GM18508 (cell line): Measurements from ENCODE around the gene CRACDL.
"Not testable (repeated sequence)": the region's sequence is repeated elsewhere in the genome, so short reads cannot be mapped to it uniquely, and the experiment has no call there.

Experiments
- ATAC-seq: cut with Tn5 transposase; IDR thresholded peaks from one replicate; pipeline ENCODE4 v1.9.1; 2021; ENCODE audit warnings: moderate number of reproducible peaks; ENCODE audit not compliant: insufficient read depth, unreplicated experiment

The CRACDL gene

DNA sequence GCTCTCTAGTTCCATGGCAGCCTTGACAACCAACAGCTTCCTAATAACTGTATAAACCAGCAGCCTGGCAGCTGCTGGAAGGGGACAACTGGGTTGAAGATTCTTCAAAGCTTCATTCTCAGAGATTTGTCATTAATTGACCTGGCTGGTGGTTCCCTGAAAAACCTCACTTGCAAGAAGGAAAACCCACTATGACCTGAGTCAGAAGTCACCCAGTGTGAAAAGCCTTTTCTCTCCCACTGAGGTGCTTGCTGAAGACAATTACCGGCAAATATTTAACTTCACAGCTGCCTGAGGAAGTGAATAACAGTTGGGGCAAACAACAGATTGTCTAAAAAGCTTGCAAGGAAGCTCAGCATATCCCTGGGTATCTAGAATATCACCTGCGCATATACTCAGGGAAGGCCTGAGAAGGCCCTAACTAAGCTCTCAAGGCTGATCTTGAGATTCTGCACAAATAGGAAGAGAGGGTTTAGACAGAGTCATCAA, 49.9 kb downstream of the CRACDL start:
- ATAC-seq, result no peak

DNA sequence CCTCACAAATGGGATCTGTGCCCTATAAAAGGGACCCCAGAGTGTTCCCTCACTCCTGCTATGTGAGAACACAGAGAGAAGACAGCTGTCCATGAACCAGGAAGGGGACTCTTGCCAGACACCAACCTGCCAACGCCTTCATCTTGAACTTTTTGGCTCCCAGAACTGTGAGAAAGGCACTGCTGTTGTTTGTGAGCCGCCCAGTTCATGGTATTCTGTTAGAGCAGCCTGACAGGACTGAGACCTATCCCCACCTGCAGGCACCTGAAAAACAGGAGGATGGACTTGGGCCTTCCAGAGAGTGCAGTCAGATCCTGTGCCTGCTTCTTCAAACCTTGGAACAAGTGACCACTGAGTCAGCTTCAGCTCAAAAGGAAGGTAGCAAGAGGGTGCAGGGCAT, 51.4 kb downstream of the CRACDL start:
- ATAC-seq, result no peak

DNA sequence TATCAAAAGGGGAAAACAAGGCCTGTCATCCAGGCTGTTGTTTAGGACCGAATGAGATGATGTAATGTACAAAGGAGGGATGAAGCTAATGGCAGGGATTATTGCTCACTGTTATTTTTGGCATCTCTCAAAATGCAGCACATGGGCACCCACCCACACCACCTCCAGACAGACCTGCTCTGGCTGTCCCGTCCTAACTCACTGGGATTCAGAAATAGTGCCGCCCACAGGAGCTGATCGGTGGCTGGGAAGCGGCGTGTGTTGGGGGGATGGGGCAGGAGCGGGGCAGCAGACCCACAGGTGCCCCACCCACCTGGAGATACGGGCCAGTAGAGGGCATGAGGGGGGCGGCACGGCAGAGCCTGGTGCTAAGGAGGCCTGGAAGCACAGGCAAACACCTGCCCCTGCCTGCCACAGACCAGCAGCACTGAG, 52.2 kb downstream of the CRACDL start:
- ATAC-seq, result no peak

DNA sequence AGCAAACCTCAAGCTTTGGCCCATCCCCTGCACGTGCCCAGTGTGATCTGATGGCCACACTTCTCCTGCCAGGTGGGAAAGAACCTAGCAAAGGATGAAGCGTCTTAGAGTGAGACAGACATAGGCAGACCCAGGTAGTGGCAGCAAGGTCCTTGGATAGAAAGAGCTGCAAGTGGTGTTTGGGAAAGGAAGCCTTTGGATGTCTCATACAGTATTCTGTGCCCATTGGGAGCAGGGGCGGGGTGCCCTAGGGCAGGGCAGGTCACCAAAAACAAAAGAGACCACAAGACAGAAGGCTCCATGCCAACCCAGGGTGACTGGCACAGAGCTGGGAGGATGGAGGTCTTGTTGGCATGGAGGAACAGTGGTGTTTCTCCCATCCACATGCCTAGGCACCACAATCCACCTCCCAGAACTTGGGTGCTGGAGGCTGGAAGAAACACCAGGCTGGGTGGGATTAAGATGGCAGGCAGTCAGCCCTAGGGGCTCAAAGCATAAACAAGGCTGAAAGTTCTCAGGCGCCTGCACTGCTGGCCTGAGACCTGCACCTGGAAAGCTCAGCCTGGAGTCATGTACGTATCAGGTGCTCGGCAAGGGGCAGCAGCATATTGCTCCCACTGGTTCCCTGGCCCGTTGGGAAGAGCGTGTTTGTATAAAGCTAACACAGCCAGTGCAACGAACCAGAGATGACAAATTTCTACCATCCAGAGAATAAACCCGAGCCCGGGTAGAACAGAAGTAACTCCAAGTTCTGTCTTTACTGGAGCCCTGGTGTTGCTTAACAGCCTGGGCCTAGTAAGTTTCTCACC, 52.9 kb downstream of the CRACDL start:
- ATAC-seq, result no peak

DNA sequence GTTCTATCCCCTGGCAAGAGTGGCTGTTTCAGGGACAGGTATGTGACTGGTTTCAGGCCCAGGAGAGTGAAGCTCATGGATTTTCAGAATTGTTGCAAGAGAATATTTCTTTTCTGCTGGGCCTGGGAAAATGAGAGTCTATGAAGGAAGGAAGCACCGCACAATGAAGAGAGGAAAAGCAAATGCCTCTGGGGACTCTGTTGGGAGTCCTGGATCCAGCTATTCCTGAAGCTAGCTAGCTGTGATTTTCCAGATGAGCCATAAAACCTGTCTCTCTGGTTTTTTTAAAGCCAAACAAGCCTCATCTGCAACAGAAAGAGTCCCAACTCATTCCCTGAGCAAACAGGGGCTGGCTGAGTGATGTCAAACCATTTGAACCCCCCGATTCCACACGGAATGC, 53.7 kb downstream of the CRACDL start:
- ATAC-seq, result no peak

DNA sequence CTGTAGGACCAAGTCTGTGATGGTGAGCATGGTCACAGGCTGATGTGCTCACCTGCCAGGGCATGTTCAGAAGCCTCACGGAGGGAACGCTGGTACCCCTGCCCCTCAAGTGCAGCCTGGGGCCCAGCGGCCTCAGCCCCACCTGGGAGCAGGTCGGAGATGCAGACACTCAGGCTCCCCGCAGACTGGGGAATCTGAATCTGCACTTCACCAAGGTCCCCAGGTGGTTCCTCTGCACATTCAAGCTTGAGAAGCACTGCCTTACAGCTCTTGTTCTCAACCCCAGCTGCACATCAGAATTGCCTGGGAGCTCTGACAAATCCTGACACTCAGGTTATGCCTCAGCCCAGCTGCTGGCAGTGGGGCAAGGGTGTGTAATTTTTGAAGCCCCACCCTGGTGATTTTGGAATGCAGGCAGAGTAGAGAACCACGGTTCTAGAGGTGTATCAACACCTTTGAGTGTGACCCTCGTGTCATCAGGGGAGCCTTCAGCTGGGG, 54.8 kb downstream of the CRACDL start:
- no peak for ATAC-seq

DNA sequence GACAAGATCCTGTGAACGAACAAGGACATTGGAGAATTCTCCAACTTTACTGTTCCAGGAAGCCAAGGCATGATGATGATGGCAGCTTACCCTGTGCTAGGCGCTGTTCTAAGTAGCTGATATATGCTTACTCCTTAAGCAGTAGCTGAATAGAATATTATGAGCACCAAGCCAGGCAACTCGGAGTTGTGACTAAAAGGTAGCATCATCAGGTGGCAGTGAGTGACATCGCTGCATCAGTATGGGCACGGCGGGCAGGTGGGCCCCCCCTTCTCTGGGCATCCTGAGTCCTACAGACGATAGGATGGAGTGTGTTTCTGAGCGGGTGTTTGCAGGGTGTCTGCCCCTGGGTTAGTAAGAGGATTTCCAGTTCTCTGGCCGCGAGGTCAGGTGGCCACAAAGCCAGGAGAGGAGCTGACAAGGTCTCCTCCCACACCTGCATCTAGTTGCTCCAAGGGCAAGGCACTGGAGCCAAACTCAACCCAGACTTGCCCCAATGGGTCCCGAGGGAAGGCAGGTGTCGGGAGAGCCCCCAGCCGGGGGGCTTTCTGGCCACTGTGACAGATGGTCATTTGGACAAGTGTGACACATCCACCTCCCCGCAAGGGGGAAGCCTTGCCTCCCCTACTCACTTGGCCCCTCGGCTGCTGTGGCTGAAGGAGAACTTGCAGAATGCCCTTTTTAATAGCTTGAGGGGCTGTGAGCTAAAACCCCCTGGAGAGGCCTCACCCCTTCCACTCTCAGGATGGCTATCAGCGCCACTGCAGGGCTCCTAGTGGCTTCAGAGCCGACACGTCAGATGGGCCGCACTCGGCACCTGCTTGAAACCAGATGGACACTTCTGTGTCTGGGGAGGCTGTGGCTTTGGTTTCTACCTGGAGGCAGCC, 55.5 kb downstream of the CRACDL start:
- ATAC-seq, result no peak

DNA sequence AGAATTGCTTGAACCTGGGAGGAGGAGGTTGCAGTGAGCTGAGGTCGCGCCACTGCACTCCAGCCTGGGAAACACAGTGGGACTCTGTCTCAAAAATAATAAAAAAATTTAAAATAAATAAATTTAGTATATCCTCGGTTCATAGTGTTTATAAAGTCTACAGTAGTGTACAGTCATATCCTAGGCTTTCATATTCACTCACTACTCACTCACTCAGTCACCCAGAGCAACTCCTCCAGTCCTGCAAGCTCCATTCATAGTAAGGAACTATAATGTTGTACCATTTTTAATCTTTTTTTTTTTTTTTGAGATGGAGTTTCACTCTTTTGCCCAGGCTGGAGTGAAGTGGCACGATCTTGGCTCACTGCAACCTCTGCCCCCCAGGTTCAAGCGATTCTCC, 58.4 kb downstream of the CRACDL start:
- not testable (repeated sequence) for ATAC-seq

DNA sequence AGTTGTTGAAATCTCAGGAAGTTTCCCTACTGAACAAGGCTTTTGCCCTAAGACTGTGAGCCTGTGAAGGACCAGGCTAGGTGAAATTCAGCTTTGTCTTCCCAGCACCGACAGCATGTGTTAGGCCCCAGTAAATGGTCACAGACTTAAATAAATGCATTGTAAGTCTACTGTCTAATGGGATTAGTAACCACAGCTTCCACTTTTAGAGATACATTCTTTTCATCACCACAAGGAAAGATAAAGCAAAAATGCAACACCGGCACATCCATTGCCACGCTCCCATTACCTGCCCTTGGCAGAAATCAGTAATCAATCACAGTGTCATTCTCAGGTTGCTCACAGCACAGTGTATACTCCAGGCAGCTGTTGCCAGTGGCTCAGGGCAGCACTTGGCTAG, 59.3 kb downstream of the CRACDL start:
- no peak for ATAC-seq

DNA sequence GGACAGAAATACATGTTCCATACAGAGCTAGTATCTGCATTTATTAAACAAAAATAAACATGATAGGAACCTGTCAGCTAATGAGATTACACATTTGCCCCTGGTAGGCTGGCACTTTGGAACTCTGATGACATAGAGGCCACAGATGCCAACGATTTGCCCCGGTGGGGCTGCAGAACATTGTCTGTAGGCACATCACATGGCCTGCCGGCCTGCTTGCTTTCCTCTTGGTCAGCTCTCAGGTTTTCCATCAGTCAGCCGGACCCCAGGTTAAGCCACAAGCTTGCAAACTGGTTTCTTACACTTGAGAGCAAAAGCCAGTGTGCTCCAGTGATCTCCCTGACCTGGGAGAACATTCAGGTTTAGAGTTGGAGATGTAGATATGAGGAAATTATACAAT, 60.3 kb downstream of the CRACDL start:
- no peak for ATAC-seq

DNA sequence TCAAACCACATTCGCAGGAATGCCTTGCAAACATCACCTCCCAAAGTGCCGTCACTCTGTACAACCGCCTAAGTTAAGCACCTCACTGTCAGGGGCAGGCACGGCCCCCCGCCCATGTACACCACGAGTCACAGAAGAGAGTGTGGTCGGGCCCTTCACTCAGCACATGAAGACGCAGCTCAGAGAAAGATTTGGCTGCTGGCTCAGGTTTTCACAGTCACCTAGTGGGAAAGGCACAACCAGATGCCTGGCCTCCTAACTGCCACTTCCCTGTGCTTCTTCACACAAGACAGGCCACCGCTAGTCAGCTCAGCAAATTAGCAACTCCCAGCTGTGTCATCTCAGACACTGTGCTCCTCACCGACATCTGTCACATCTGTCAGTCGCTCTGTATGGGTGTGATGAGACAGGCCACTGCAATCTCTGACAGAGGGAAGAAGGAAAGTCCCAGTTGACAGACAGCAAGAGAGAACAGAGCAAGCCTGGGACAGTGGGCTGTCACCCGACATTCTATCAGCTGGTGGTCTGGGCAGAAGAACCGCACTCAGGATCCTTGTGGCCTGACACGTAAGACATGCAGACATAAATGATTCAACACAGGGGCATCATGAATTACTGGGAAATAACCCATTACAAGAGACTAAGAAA, 60.8 kb downstream of the CRACDL start:
- no peak for ATAC-seq

DNA sequence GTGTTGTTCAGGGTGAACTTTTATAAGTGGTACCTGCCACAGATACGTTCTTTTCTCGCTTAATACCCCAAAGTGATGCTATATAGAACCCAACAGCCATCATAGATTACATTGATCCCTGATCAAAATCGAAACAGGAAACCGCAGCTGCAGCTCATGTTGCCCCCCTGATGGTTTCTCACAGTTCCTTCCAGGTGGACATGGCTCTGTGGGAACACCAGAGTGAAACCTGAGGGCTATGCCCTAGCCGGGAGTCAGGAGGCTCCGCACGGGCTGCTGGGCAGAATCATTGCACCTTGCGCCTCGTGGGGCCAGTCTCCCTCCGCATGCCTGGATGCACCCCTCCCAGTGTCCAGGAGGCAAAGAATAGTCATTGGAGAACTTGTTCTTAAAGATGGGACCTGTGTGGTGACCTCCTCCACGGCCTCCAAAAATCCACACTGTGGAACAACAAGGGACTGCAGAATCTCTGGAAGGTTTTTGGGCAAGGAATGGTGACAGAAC, 61.8 kb downstream of the CRACDL start:
- no peak for ATAC-seq

DNA sequence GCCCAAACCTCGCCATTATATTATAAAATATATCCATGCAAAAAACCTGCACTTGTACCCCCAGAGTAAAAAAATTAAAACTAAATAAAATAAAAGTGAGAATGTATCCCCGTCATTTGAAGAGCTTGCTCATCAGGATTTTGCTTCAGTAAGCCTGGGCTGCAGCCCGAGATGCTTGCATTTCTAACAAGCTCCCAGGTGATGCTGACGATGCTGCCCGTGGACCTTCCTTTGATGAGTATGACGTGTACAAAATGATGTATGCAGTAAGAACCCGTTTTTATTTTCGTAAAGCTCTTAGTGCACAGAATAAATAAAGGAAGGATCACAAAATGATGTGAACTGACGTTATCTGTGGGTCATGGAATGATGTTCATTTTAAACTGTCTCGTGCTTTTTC, 63.5 kb downstream of the CRACDL start:
- ATAC-seq, result no peak

DNA sequence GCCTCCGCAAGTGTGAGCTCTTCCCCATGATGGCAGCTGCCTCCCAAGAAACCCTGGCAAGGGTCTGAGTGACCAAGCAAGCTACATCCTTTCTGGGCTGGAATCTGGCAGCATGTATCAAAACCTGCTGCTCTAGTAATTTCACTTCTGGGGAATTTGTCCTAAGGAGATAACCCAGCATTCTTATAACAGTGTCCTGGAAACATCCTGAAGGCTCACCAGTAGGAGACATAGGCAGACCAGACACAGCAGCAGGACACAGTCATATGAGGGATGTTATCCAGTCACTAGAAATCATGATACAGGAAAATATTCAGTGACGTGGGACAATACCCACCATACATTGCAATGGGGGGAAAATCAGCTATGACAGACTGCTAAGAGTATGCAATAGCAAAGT, 64.5 kb downstream of the CRACDL start:
- no peak for ATAC-seq

DNA sequence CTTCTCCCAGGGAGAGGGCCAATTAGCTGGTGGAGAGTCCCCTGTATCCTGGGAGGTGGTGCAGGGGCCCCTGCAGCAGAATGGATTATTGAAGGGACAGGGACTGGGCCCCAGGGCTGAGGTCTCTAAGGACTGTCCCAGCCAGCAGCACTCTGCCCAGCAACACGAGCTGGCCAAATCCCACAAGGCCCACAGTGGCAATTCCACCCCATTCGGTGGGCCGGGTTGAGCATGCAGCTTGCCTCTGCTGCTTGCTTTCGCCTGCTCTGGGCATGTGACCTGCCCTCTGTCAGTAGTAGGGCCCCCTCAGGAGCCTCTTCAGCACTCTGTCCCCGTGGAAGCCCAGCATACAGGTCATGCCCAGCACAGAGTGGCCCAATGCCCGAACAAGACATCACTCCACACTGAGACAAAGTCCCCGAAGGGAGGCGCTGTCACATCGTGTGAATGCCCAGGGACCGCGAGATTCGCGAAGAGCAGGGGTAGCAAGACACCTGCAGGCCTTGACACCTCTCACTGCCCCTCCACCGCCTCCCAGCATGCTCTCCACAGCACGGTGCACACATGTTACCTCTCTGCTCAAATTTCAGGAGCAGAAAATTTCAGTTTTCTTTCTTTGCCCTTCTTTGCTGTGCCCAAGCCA, 65.4 kb downstream of the CRACDL start:
- no peak for ATAC-seq

DNA sequence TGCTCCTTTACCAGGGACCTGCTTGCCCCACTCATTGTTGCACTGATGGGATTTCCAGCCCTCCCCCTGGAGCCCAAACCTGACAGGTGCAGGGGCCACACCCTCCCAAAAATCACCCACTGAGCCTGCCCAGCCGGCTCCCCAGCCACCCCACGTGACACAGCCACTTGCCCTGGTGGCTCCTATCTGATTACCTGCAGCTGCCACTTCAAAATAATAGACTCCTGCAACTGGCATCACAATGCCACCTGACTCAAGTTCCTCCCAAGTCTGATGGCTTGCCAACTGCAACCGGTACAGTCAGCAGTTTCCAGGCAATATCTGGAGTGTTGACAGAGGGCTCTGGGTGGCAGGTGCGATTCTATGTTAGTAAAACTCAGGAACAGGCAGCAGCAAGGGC, 66.2 kb downstream of the CRACDL start:
- ATAC-seq, result no peak

DNA sequence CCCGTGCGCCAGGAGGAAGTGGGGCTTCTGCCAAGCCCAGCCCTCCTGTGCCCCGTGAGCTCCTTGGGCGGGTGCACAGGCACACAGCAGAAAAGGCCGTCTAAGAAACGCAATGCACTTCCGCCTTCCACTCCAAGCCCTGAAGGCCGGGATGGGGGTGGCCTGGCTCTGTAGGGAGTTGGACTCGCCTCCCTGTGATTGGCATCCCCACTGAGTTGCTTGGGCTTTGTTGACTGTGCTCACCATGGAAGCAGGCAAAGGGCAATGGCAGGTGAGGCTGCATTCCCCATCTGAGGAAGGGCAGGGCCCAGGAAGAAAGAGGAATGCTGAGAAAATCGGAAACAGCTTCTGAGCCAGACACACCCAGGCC, 66.8 kb downstream of the CRACDL start:
- ATAC-seq, result no peak

DNA sequence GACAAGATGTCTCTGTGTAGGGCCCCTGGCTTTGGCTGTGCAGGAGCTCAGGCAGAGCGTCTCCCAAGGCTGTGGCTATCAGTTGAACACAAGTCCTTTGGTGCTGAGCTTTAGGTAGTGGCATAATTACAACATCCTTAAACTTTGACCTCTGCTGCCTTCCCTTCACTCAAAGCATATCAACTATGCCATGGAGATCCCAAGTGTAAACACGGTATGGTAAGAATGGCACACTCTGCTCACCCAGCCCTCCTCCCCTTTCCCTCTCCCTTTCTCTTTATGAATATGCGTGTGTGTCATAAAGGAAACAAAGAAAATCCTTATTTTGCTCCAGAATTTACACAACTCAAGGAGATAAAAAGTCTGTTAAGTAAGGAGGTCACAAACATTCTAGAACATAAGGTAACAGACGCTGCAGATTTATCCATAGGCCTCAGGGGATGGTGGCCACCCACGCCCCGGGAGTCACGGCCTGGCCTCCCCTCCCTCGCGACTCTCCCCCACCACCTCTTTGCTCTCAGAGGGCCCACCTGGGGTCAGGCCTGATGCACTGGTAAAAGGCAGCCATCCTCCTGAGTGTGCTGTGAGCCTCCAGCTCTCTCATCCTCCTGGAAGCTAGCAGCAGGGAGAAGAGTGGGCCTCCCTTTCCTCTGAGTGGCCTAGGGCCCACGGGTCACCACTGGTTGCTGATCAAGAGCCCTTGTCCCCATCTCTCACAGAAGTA, 67.3 kb downstream of the CRACDL start:
- ATAC-seq, result no peak

DNA sequence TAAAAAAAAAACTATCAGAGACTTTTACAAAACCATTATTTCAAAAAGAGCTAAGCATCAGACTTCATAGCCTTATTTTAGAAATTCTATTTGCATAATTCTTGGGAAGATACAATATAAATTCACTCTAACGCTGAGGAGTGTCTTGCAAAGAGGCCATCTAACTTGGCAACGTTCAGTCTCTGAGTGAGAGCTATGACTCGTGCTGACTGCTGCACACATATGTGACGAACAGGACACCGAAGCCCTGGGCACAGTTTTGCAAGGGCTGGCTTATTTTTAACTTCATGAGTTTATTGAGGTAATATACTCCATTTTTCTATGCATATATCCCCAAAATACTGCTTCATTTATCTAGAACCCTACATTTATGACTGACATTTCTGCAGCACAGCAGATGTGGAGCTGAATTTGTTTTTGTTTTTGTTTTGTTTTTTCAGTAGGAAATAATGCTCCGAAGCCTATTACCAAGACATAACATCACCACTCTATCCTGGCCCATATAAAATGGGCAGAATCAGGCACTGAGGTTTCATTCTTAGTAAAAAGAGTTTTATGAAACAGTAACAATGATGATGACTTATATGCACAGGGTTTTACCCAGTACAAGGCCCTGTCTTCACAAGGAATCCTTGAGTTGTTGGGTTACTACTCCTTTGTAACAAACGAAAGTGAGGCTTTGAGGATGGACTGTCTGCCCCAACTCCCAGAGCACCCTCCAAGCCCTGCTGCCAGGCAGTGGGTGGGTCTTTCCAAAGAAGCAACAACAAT, 68.3 kb downstream of the CRACDL start:
- ATAC-seq, result no peak
